HG03571 (cell line): ENCODE results near the gene EYS.

Experiments
- ATAC-seq: cut with Tn5 transposase; IDR thresholded peaks from one replicate; pipeline ENCODE4 v1.9.1; 2021; ENCODE audit not compliant: unreplicated experiment

The EYS gene

GRCh38 chr6:65248101-65248610, 458.9 kb downstream of the EYS start:
- ATAC-seq: no peak

GRCh38 chr6:65231616-65232015, 475.4 kb downstream of the EYS start:
- ATAC-seq: no peak

GRCh38 chr6:65229825-65230224, 477.2 kb downstream of the EYS start:
- ATAC-seq: no peak

GRCh38 chr6:65221153-65221552, 485.9 kb downstream of the EYS start:
- ATAC-seq: no peak

GRCh38 chr6:65202738-65203137, 504.3 kb downstream of the EYS start:
- no peak for ATAC-seq

- no peak for ATAC-seq
Observed at GRCh38 chr6:65199683-65200082, 507.3 kb downstream of the EYS start.

- no peak for ATAC-seq
Observed at GRCh38 chr6:65199121-65199520, 507.9 kb downstream of the EYS start.

- ATAC-seq: no peak
Observed at GRCh38 chr6:65191471-65191870, 515.6 kb downstream of the EYS start.

- ATAC-seq: no peak
Observed at GRCh38 chr6:65189236-65189881, 517.7 kb downstream of the EYS start.

GRCh38 chr6:65186826-65187225, 520.2 kb downstream of the EYS start:
- no peak for ATAC-seq

GRCh38 chr6:65182681-65183080, 524.3 kb downstream of the EYS start:
- ATAC-seq: no peak

- ATAC-seq: no peak
Observed at GRCh38 chr6:65170273-65170672, 536.8 kb downstream of the EYS start.

GRCh38 chr6:65161661-65162060, 545.4 kb downstream of the EYS start:
- ATAC-seq: no peak

GRCh38 chr6:65157025-65157424, 550.0 kb downstream of the EYS start:
- ATAC-seq: no peak

- no peak for ATAC-seq
Observed at GRCh38 chr6:65155083-65155482, 551.9 kb downstream of the EYS start.

- no peak for ATAC-seq
Observed at GRCh38 chr6:65149841-65150240, 557.2 kb downstream of the EYS start.

- no peak for ATAC-seq
Observed at GRCh38 chr6:65148839-65149238, 558.2 kb downstream of the EYS start.

- ATAC-seq: no peak
Observed at GRCh38 chr6:65135567-65135966, 571.5 kb downstream of the EYS start.

GRCh38 chr6:65126667-65127066, 580.4 kb downstream of the EYS start:
- no peak for ATAC-seq

- ATAC-seq: no peak
Observed at GRCh38 chr6:65123521-65123920, 583.5 kb downstream of the EYS start.

GRCh38 chr6:65117817-65118409, 589.1 kb downstream of the EYS start:
- no peak for ATAC-seq

GRCh38 chr6:65116326-65116725, 590.7 kb downstream of the EYS start:
- no peak for ATAC-seq

- no peak for ATAC-seq
Observed at GRCh38 chr6:65113581-65113980, 593.4 kb downstream of the EYS start.
